HG03442 (cell line): ENCODE results near the gene TGFBR2.

Experiments
- ATAC-seq: cut with Tn5 transposase; IDR thresholded peaks from one replicate; pipeline ENCODE4 v1.9.1; 2021; ENCODE audit warnings: mild to moderate bottlenecking, moderate library complexity; ENCODE audit not compliant: unreplicated experiment

The TGFBR2 gene

DNA sequence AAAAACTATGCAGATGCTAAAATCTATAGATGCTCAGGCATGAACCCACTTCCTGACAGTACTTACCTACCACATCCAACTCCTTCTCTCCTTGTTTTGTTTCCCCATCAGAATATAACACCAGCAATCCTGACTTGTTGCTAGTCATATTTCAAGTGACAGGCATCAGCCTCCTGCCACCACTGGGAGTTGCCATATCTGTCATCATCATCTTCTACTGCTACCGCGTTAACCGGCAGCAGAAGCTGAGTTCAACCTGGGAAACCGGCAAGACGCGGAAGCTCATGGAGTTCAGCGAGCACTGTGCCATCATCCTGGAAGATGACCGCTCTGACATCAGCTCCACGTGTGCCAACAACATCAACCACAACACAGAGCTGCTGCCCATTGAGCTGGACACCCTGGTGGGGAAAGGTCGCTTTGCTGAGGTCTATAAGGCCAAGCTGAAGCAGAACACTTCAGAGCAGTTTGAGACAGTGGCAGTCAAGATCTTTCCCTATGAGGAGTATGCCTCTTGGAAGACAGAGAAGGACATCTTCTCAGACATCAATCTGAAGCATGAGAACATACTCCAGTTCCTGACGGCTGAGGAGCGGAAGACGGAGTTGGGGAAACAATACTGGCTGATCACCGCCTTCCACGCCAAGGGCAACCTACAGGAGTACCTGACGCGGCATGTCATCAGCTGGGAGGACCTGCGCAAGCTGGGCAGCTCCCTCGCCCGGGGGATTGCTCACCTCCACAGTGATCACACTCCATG lies 65.3 kb downstream of the TGFBR2 start:
- ATAC-seq = no peak

DNA sequence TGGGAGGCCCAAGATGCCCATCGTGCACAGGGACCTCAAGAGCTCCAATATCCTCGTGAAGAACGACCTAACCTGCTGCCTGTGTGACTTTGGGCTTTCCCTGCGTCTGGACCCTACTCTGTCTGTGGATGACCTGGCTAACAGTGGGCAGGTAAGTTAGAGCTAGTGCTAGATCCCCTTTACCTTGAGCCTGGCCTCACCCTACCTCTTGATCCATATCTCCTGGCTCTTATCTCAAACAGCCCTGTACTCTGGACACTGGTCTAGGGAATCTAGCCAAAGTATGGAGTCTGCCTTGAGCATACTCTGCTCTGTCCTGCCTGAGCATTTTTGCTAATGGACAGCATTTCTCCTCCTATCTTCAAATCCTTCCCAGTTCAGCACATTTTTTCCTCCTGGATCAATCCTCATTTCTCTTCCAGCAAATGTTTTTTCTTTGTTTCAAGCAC lies 65.9 kb downstream of the TGFBR2 start:
- ATAC-seq = no peak

DNA sequence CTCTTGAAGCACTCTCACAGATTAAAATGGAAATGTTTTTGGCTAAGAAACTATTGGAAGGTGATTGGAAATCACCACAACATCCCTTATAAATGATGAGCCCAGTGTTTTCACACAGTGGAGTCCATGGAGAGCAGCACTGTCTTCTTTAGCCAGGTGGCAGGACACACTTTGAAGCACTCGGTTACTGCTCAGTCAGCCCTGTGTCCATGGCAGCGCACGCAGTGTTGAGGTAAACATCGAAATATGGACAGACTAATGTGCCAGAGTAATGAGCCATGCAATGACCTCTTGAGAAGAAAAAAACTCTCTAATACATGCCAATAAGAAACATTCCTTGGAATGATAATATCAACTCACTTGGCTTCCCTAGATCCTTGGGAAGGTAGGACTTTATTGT lies 66.6 kb downstream of the TGFBR2 start:
- no peak for ATAC-seq

DNA sequence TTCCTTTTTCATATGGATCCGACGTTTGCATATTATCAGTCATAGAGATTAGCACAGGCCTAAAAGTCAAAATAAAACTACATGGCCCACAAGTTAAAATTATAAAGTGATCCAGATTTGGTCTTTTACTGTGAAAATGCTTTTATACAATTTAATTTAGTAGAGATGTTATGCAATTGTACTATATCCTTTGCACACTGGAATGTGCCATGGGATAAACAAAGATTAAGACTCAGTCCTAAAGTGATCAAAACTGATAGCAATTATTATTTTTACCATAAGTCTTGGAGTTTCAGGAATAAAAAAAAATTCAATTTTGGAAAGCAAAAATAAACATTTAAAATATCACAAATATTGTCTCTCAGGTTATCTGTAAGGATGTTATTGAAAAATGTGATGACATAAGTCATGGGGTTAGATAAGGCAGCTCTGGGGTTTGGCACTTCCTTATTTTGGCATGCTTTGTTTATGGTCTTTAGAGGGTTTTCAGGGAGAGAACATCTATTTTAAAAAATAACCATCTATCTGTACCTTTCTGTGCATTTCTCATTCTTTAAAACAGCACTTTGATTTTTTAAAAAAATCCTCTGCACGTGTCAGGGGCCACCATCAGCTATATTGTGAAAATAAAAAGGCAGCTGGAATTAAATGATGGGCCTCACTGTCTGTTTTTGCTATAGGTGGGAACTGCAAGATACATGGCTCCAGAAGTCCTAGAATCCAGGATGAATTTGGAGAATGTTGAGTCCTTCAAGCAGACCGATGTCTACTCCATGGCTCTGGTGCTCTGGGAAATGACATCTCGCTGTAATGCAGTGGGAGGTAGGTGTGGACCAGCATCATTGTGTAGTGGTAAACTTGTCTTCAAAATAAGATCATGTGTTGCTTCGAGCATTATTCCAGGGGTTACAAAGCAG lies 67.3 kb downstream of the TGFBR2 start:
- ATAC-seq = no peak

DNA sequence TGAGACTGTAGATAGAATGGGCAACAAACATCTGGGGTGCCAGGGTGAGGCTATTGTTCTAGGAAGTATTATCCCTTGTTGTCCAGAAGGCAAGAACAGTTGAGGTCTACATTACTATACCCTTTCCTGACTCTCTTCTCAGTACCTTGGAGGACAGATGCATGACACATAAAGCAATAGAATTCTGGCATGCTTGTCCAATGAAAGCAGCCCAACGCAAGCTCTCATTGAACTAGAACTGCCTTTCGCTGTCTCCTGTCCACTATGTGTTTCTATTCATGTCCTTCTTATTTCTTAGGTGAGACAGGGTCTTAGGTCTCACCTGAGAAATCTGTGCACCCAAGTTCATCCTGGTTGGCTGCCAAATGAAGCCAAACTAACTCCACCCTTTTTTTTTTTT lies 68.6 kb downstream of the TGFBR2 start:
- no peak for ATAC-seq

DNA sequence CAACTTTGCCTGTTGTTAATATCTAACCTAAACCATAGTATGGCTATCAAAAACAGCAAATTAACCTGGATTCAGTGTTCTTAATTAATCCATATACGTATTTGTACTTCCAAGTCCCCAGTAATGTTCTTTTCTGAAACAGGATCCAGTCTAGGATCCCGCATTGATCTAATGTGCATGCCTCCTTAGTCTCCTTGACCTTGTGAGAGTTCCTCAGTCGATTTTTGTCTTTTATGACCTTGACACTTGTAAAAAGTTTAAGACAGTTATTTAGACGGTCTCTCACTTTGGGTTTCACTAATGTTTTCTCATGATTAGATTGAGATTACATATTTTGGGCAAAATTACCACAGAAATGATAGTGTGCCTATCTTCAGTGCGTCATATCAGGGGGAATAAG lies 69.4 kb downstream of the TGFBR2 start:
- ATAC-seq = no peak

DNA sequence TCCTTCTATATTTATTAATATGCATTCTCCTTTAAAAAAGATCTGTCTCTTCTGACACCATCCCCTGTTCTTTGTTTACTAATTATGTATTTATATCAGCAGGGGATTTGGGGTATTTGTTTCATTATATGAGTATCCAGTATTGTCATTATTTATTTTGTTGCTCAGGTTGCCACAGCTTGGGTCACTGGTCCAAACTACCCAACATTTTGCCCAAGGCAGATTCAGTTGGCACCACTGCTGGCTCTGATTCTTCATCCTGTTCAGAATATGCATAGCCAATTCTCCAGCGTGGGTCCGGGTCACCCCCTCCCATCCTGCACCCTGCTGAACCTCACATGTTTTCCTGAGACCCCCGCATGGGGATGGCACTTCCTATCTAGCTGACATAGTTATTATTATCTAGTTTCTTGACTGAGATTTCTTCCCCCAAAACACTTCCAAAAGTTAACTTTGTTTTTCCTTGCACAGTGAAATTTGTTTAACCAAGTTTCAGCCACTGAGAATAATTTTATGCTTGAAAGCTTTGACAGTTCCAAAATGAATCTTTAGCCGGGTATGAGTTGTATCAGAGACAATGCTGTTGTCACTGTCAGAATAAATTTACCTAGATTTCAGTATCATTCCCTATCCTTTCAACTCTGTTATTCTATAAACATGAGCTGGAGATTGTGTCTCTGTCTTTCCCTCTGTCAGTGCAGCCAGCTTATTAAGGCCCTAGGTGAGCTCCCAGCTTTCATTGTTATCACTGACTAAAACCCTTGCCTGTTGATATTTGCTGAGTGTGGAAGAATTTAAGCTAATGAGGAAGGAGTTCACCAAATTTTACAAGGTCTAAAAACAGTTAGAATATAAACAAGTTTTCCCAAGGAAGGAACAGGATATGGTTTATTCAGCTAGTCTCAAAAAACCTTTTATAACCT lies 70.3 kb downstream of the TGFBR2 start:
- no peak for ATAC-seq

DNA sequence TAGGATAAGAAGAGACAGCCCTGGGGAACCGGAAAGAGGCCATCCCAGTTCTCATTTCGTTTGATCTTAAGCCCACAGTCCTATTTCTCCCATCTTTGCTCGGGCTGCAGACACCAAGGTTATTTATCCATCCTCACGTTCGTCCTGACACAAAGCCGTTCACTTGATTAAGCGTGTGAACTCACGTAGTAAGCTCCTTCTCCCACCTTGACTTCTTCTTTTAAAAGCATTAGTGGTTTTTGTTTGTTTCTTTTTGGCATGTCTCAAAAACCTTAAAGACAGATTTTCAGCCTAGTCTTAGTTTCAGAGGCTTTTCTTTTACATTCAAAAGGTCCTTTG lies 70.9 kb downstream of the TGFBR2 start:
- ATAC-seq = no peak

DNA sequence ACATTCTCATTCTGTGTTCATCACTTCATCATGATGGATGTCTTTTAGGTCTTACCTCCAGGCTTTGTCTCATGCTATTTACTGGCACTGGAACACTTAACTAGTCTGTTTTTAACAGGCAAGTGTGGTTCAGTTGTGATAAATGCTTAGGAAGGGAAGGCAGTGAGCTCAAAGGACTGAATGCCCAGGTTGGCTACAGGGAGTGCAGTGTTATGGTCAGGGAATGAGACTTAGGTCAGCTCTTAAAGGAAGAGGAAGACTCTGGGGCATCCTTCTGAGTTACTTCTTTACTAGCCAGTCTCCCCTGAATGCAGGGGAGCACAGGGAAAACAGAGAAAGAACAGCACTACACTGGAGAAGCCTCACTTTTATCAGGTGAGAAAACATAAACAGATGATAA lies 72.6 kb downstream of the TGFBR2 start:
- ATAC-seq = no peak

DNA sequence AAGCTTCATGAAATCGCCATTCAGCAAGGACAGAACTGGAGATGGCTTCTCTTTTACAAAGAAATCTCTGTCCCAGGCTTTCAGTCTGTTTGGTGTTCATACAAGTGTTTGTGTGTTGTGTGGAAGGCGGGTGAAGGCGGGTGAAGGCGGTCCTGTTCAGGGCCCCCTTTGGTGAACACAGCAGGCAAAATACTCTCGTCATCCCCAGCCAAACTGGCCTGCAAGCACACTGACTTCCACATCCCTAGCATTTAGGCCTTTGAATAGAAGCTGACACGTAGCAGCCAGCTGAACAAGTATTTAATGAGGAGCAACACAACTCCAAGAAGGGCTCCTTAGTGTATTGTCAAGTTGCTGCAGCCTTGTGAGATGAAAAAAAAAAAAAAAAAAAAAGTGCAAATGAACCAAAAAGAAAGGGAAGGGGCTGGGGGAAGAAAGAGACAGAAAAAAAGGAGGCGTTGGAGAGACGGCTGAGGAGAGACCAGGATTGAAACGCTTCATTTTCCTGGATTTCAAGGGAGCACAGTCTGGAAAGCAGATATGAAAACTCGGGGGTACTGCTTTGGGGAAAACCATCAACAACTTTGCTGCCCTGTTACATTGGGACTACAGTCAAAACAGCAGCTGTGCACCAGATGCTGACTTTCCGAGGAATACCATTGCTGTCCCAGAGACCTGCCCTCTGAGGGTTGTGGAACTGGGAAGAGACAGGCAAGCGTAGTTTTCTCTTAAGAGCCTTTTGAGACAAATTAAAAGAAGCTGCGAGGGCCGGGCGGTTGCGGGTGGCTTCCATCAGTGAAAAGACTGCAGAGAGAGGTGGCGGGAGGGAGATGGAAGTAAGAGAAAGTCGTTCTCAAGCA lies 74.6 kb downstream of the TGFBR2 start:
- ATAC-seq = no peak

DNA sequence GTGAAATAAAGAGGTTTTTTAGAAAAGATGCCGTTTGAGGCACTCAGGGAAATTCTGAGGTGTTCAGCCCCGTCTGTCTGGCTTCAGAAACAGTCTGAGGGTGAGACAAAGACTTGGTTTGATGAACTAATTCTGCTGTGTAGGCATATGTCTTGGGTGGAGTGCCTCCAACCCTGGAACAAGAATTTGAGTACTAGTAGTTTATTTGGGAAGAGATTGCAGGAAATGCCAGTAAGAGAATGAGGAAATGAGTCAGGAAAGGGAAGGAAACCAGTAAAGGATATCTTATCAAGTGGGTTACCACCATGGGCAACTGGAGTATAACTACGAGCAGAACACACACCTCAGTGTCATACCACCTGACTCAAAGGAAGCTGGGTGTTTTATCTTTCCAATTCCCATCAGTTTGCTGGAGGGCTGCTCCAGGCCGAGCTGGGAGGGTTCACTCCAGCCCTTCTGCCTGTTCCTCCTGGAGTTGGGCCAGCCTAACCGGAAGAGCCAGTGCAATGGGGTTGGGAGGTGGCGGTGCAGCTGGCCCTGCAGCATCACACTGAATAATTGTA lies 75.3 kb downstream of the TGFBR2 start:
- ATAC-seq = no peak

DNA sequence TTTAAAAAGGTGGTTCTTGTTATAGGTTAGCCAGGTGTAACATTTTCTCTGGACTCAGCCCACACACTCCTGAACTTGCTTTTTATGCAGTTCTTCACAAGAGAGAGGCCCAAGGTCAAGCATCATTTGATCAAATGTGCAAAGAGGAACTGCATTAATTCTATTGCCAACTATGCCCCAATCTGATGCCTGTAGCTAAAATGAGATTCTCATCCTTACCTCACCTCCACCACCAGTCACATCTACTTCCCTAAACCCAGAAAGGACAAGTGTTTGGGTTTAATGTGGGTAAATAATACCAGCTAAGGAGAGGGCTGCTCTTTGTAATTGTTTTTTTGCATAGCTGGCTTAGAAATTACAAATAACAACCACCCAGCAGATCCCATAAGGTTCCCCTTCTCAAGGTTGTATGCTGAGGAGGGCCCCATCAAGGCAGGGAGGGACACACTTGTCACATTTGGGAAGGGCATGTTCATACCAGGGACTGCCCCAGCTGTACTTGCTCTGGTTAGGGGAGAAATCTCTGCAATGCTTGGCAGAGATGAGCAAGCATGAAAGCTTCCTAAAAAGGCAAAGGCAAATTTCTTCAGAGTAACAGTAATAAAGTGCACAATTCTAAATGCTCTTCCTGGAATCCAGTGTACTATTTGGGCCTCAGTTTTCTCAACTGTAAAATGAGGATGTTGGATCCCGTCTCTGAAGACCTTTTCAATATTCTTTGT lies 76.2 kb downstream of the TGFBR2 start:
- no peak for ATAC-seq

DNA sequence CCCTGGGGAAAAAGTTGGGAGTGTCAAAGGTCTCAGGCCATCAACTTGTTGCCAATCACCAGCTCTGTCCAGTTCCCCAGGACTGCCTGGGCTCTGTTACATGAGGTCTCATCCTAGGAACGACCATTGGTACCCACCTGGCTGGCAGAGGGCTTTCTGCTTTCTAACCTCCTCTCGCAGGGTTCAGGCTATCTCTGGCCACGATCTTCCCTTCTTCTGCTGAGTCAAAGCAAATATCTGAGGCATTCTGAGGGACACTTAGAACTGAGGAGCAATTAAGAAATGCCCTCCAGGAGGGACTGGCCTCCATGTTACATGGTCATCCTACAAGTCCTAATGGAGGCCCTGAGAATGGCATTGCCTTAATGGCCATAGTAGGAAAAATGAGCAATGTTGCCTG lies 77.4 kb downstream of the TGFBR2 start:
- no peak for ATAC-seq

DNA sequence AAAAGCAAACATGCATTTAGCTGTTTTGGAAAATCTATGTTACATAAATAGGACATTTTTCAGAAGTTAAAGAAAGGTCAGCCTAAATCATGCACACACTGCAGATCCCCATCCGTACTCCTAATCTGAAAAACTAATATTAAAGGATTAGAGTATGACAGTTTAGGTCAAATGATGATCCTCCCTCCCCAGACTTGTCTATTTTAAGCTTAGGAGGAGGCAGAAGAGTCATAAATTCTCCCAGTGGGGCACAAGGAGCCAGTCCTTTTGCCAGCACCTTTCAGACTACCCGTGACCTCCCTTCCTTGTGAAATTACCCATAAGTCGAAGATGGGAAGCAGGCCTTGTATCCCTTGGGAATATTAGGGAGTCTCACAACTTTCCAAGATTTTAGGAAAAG lies 78.0 kb downstream of the TGFBR2 start:
- no peak for ATAC-seq

DNA sequence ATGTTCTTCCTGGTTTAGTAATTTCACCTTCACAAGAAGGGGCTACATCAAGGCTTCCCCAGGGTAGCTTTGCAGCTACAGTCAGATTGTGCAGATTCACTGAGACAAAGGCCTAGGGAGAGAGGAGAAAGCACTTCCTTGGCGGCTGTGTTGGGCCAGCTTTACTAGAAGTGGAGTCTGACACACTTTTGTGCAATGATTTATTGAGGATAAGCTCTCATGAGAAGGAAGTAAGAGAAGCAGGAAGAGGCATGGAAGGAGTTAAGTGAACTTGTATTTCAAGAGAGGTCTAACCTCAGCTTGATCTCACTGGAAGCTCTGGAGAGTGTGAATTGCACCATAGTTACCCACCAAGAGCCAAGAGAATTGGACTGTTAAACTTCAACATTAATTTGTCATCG lies 78.9 kb downstream of the TGFBR2 start:
- ATAC-seq = no peak

DNA sequence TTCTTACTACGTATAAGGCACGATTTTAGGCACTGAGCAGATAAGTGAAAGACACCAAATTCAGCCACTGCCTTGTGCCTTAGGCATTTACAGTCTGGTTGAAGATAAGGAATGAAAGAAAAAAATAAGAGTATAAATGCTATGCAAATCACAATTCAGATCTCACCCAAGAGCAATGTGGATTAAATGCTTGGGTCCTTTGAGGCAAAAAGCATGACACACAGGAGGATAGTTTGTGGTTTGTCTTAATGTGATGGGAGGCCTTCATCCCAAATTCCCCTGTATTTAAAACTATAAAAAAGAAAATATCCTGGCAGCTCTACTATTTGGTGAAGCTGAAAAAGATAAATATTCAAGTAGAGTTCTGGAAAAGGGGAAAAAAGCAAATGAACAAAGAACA lies 79.8 kb downstream of the TGFBR2 start:
- no peak for ATAC-seq

DNA sequence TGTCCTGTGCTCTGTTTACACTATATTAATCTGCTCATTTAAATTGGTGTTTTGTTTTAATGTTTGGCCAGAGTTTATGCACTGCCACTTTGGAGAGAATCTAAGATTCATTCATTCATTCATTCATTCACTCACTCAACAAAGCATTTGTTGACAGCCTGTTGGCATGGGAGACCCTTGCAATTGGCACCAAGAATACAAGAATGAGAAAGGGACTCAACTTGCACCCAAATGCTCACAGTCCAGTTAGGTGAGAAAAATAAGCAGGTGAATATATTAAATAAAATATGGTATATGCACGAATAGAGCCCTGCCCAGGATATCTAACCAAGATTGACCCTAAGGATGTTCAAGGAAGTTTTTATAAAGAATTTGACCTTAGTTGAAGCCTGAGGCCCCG lies 80.4 kb downstream of the TGFBR2 start:
- ATAC-seq = no peak

DNA sequence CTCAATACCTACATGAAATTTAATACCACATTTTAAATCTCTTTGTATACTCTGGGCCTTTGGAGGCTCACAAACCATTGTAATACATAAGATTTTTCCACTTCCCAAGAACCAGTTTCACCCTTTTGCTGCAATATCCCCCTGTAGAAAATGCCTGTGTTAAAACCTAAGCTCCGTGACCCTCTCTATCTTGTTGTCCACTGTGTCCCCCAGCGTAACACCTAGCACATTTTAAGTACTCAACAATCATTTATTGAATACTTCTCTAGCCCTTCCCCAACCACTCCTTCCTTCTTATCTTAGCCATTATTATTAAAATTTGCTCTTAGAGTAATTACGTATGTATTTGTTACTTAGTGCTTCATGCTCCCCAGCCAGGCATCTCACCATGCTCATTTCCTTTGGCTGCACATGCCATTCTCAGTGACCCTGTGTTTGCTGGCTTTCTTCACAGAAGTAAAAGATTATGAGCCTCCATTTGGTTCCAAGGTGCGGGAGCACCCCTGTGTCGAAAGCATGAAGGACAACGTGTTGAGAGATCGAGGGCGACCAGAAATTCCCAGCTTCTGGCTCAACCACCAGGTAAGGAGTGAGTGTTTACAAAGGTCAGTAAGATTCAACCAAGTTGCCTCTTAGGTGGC lies 81.6 kb downstream of the TGFBR2 start:
- ATAC-seq = no peak
